Measurements from ENCODE around the gene TM9SF3. TPM values are rescaled to one million over a fixed set of nuclear protein-coding genes. Genes with fewer than 3 reads are reported as not detected.

TM9SF3 gene
- total RNA-seq, 2 donors from 2014 or later, result 74.1 to 165 TPM

- no peak for DNase-seq (ENCODE audit: low spot score)
- TF ChIP-seq CTCF (IDR thresholded peaks at IDR 0.05) (peak in 2 of 4 experiments; percentile 7 to 40), POLR2AphosphoS5 (IDR thresholded peaks at IDR 0.05) (no peak)
- H3K4me3 ChIP-seq, result no peak overlapping the region
- intact Hi-C loops (cut with DNase I), result no loop called here
- H3K4me1 ChIP-seq (replicated peaks), result no peaks in the 10 kb centered on the region
- no peaks in the 10 kb centered on the region for H3K27me3 ChIP-seq (replicated peaks; ENCODE audit: insufficient read depth)
- no peaks in the 10 kb centered on the region for H3K36me3 ChIP-seq
- 45% methylated on average over 4 of the region's 4 CpGs for WGBS
- H3K27ac ChIP-seq, result no peak overlapping the region
- H3K9me3 ChIP-seq, result no peaks in the 10 kb centered on the region
These were observed 116.6 kb downstream of the TM9SF3 start for GRCh38 chr10:96470116-96470743.

- Histone ChIP-seq H3K4me1 (replicated peaks) (no peaks in the 10 kb centered on the region), H3K4me3 (no peak overlapping the region), H3K27me3 (replicated peaks; ENCODE audit: insufficient read depth) (no peaks in the 10 kb centered on the region), H3K9me3 (no peaks in the 10 kb centered on the region), H3K27ac (no peak overlapping the region), H3K36me3 (no peaks in the 10 kb centered on the region)
- no peak for DNase-seq (ENCODE audit: low spot score)
- intact Hi-C loops (cut with DNase I), result no loop called here
- TF ChIP-seq POLR2AphosphoS5 (IDR thresholded peaks at IDR 0.05) (no peak), CTCF (IDR thresholded peaks at IDR 0.05) (no peak), POLR2A (IDR thresholded peaks at IDR 0.05) (no peak)
- 43% methylated on average over 5 of the region's 5 CpGs for WGBS
These were observed 118.0 kb downstream of the TM9SF3 start for GRCh38 chr10:96468845-96469244.

Small RNA genes lying within 50 kb of the gene (small RNA-seq; reads per million reads assigned to genes)
- 0 reads per million in 2 donors for gene RNA5SP324

Other genes starting within 250 kb of the TM9SF3 start
- under 1 TPM in 1 of 2 donors, not detected in 1; 0.17 TPM for gene OPALIN, start 228.0 kb downstream of the TM9SF3 start, total RNA-seq
- gene TLL2, start 73.1 kb downstream of the TM9SF3 start, total RNA-seq, result under 1 TPM; 0.28 to 0.32 TPM
- gene PIK3AP1, start 133.5 kb upstream of the TM9SF3 start, total RNA-seq, result 10 to 100 TPM in 1 of 2 donors, 1 to 10 TPM in 1; 3.8 to 15.6 TPM
- 10 to 100 TPM; 32.8 to 40.0 TPM for gene LCOR, start 245.3 kb upstream of the TM9SF3 start, total RNA-seq